PC-3 (cell line): ENCODE measurements around the gene GLRA2.

Source experiments
- EZH2 ChIP-seq: fragments of 300-600 bp; sonication (generic); IDR thresholded peaks from one replicate; pipeline ENCODE4 v1.6.1; 2017; ENCODE audit warnings: antibody characterized with exemption, mild to moderate bottlenecking, low read length; ENCODE audit not compliant: unreplicated experiment
- TF ChIP-seq, protein P1 (sequence below): fragments of 300-600 bp; sonication (generic); conservative IDR thresholded peaks from 2 replicates; pipeline ENCODE4 v1.5.1; 2017; ENCODE audit warnings: antibody characterized with exemption, low read depth, mild to moderate bottlenecking, low read length

DNA sequence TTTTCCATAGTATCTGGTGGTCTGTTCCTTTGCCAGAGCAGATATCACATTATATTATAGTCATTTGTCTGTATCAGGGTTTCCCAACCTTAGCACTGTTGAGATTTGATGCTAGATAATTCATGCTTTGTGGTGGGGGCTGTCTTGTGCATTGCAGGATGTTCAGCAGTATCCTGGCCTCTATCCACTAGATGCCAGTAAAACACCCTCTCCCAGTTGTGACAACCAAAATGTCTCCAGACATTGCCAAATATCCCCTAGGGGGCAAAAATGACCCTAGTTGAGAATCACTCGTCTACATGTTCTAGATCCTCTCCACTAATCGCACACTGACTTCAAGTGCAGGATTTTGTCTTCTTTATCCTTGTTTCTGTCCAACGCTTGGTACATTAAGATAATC lies 182.8 kb downstream of the GLRA2 start:
- TF ChIP-seq, protein P1, sequence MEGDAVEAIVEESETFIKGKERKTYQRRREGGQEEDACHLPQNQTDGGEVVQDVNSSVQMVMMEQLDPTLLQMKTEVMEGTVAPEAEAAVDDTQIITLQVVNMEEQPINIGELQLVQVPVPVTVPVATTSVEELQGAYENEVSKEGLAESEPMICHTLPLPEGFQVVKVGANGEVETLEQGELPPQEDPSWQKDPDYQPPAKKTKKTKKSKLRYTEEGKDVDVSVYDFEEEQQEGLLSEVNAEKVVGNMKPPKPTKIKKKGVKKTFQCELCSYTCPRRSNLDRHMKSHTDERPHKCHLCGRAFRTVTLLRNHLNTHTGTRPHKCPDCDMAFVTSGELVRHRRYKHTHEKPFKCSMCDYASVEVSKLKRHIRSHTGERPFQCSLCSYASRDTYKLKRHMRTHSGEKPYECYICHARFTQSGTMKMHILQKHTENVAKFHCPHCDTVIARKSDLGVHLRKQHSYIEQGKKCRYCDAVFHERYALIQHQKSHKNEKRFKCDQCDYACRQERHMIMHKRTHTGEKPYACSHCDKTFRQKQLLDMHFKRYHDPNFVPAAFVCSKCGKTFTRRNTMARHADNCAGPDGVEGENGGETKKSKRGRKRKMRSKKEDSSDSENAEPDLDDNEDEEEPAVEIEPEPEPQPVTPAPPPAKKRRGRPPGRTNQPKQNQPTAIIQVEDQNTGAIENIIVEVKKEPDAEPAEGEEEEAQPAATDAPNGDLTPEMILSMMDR: peak; percentile 44
- no peak for TF ChIP-seq EZH2
